Peyer's patch (tissue), 4 donors: Measurements from ENCODE around the gene LRRC74A.

Experiments used
- POLR2A ChIP-seq, 2 donors: fragments of 450-650 bp; IDR thresholded peaks; one replicate each; pipeline ENCODE4 v1.5.1; 2017; ENCODE audit warnings: antibody characterized with exemption in 2 of 2, mild to moderate bottlenecking in 2 of 2, moderate library complexity in 2 of 2
- TF ChIP-seq, protein P1 (sequence below), 6 experiments: fragments of 450-650 bp in 4 of 6; fragments of 200-600 bp in 2 of 6; sonication (generic) in 1 of 6; IDR thresholded peaks; one replicate each; pipeline ENCODE4 v1.5.1; 2017 to 2019; ENCODE audit warnings: antibody characterized with exemption in 6 of 6, mild to moderate bottlenecking in 3 of 6, moderate library complexity in 1 of 6

DNA sequence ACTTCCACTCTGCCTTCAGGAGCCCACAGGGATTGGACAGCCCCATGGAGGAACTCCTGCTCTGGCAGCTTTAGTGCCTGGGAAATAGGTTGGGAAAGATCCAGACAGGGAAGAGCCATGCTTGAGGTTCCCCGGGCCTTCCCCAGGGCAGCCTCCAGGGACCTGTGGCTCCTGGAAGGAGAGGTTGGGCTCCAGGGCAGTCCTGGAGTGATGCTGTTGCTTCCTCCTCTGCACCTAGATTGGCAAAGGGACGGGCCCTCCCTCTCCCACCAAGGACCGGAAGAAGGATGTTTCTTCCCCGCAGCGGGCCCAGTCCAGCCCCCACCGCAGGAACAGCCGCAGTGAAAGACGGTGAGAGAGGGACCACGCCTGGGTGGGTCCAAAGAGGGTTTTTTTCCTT lies 48.5 kb upstream of the LRRC74A start:
- TF ChIP-seq, protein P1, sequence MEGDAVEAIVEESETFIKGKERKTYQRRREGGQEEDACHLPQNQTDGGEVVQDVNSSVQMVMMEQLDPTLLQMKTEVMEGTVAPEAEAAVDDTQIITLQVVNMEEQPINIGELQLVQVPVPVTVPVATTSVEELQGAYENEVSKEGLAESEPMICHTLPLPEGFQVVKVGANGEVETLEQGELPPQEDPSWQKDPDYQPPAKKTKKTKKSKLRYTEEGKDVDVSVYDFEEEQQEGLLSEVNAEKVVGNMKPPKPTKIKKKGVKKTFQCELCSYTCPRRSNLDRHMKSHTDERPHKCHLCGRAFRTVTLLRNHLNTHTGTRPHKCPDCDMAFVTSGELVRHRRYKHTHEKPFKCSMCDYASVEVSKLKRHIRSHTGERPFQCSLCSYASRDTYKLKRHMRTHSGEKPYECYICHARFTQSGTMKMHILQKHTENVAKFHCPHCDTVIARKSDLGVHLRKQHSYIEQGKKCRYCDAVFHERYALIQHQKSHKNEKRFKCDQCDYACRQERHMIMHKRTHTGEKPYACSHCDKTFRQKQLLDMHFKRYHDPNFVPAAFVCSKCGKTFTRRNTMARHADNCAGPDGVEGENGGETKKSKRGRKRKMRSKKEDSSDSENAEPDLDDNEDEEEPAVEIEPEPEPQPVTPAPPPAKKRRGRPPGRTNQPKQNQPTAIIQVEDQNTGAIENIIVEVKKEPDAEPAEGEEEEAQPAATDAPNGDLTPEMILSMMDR (IDR thresholded peaks at IDR 0.05) = no peak
- no peak for TF ChIP-seq POLR2A (IDR thresholded peaks at IDR 0.05)
